Fibroblast of skin of back (primary cell): Measurements from ENCODE around the gene MAST4.
"Not testable (repeated sequence)": the region's sequence is repeated elsewhere in the genome, so short reads cannot be mapped to it uniquely, and the experiment has no call there.

Experiments used
- DNase-seq: peaks from one replicate; pipeline ENCODE4 v3.0.0-alpha.2; 2013

The MAST4 gene

GRCh38 chr5:67094476-67095300, 498.5 kb downstream of the MAST4 start:
- DNase-seq = peak; percentile 35

GRCh38 chr5:67095346-67096171, 499.4 kb downstream of the MAST4 start:
- no peak for DNase-seq

- DNase-seq = no peak
Measured at GRCh38 chr5:67098656-67099055, 502.5 kb downstream of the MAST4 start.

DNA sequence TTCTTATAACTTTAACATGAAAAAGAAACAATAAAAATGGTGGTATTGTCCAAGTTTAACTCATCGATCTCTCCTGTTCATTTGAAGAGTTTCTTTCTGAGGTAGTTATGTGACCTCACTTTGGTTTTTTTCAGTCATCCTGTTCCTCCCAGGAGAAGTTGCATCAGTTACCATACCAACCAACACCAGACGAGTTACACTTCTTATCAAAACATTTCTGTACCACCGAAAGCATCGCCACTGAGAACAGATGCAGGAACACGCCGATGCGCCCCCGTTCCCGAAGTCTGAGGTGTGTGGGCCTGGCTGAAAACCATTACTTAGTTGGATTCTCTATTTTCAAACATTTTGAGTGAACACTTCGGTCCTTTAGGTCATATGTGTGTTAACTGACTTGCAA, 504.1 kb downstream of the MAST4 start:
- no peak for DNase-seq

- no peak for DNase-seq
Measured at GRCh38 chr5:67102708-67103107, 506.5 kb downstream of the MAST4 start.

DNA sequence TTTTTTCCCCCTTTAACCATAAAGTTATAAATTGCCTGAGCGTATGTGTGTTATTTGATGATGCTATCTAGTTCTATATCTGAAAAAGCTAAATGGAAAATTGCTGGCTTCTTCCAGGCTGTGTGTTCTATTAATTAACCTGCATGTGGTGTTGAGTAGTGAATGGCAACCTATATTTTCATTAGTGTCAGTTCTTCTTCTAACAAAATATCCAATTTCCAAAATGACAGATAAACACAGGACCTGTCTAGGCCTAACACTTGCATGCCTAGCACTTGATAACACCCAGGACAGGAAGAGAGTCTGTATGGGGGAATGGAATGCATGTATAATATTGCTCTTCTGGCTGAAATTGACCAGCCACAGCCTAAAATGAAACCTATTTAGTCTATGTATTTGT, 508.7 kb downstream of the MAST4 start:
- no peak for DNase-seq

DNA sequence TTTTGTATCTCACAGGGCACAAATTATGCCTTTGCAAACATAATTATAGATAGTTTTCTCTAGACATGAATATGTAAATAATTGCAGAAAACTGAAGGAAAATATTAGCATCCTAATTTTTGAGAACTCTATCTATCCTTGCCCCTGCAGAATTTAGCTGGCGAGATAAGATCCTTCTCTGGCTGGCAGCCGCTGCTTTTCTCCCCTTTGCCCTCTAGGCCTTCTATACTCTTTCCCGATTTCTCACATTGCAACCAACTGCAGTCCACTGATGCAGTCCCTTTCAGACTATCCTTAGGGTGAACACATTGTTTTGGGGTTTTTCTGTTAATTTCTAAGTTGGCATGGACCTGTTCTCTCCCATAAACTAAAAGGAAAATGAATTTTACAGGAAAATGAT, 509.1 kb downstream of the MAST4 start:
- DNase-seq = no peak

GRCh38 chr5:67106626-67107342, 510.6 kb downstream of the MAST4 start:
- DNase-seq = no peak

GRCh38 chr5:67111779-67112178, 515.6 kb downstream of the MAST4 start:
- no peak for DNase-seq

GRCh38 chr5:67115246-67115645, 519.1 kb downstream of the MAST4 start:
- DNase-seq = no peak

DNA sequence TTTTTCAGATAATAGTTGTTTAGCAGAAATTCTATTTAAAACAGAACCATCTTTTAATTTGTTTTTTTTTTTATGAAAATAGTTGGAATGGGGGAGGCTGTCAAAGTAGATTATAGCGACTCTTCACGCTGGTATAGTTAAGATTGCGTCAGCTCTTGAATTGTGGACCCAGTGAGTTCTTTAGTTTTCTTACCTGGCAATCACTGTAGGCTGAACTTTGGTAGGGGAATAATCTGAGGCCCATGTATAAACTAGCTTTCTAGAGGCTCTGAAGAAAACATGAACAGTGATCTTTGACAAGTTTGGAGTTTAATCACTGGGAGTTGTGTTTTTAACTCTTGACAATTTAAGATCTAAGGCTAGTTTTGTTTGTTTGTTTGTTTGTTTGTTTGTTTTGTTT, 519.6 kb downstream of the MAST4 start:
- no peak for DNase-seq

DNA sequence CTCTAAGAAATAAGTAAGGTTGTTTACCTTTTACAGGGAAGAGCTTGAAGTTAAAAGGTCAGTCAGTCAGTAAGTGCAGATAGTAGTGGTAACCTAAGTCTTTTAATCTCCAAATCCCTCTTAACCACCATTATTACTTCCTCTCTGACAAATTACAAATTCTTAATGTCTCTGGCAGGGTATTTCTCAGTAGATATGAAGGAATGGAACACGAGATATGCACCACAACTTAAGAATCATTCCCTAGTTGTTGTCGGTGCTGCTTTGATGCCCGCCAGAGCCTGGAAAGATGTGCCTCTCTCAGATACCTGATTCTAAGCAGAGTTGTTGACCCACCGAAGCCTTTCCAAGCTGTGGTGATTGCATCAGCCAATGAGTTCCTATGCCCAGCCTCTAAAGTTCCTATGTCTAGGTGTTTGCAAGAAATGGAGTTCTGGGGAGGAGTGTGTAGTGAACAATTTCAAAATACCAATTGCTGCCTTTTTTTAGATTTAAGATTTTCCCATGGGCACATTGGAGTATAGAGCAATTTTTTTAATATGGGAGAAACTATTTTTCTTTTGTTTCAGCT, 521.9 kb downstream of the MAST4 start:
- DNase-seq = no peak

DNA sequence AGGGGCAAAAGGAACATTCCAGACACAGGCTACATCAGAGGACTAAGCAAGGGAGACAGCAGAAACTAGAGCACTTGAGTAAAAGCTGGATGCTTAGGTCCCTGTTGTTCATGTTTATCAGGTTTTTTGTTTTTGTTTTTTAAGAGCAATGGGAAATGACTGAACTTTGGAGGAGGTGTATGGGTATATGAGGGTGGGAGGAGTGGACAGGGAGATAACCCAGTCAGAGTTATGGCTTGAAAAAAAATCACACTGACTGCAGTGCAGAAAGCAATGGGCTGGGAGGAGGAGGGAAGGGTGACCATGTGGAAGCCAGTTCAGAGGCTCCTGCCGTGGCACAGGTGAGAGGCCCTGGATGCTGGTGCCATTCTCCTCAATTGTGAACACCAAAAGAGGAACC, 522.8 kb downstream of the MAST4 start:
- DNase-seq = no peak

- no peak for DNase-seq
Measured at GRCh38 chr5:67120032-67120431, 523.8 kb downstream of the MAST4 start.

- no peak for DNase-seq
Measured at GRCh38 chr5:67123819-67124218, 527.6 kb downstream of the MAST4 start.

DNA sequence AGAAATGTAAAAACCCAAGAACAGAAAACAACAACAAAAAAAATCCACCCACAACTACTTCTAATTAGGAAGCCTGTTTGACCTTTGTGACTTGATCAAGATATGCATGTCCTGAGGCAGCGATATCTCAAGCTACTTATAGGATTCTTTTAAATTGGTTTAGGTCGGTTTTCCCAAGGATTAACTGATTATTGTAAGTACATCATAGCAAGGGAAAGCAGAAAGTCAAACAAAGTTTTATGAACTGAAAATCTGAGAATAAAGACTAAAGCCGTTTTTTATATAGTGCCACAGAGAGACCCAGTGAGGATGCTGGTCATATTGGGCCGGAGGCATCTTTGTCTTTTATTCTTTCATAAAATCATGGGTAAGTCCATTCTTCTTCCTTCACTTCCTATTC, 528.4 kb downstream of the MAST4 start:
- DNase-seq = no peak

GRCh38 chr5:67127347-67127895, 531.2 kb downstream of the MAST4 start:
- not testable (repeated sequence) for DNase-seq

DNA sequence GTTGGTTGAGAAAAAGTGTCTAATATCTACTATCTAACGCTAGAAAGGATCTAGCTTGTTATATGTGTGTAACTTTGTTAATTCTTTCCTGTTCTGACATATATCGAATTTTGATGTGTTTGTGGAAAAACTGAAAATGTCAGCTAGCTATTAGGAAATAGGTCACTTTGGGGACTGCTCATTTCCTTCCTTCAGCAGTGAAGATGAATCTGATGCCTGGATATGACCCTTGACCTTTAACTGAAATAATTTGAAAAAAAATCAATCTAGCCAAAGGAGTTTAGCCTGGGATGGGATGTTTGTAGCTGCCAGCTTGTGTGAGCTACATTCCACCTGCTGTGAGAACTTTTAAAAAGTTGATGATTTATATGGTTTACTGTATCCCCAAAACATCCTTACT, 533.6 kb downstream of the MAST4 start:
- no peak for DNase-seq

GRCh38 chr5:67133217-67133616, 537.0 kb downstream of the MAST4 start:
- DNase-seq = no peak

- no peak for DNase-seq
Measured at GRCh38 chr5:67133776-67134175, 537.6 kb downstream of the MAST4 start.

DNA sequence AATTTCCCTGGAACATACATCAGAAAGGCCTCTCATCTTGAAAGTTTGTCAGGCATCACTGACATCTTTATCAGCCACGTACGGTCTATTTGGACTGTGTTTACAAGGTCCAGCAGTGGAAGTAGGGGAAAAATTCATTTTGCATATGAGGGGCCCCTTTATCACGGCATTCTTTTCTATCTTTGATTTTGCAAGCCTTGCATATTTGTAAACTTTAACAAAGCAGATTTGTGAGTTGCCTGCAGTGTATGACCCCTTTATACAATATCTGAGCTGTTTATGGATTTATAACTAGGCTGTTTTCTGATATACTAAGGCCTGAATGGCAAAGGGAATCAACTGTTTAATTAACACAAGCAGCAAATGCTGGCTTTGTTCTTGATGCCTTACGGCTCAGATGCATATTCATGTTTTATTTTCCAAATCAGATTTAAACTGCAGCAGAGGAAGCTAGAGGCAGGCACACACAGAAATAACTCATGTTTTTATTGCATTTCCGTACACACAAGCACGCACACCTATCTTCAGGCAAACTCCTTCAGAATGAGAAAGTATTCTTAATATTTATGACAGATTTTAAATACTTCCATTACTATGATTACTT, 539.3 kb downstream of the MAST4 start:
- no peak for DNase-seq

DNA sequence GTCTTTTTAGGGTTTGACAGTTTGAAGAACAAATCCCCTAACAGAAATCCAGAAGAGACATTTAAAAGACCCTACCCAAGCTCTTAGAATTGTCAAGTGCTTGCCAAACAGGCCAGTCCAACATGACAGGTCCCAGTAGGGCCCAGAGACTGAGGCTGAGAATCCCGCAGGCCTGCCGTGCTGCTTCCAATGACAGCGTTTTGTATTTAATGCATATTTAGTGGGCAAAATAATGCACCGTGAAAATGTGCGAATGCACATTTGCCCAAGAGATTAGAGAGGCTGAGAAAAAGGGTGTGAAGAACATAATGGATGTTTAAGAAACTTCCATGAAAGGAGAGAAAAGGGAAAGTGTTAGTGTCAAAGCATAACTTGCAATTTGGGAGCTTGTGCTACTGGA, 542.8 kb downstream of the MAST4 start:
- no peak for DNase-seq
